ENCODE results near the gene FRMD8. TPM values are rescaled to one million over a fixed set of nuclear protein-coding genes. Genes with fewer than 3 reads are reported as not detected.

The FRMD8 gene
- total and polyA plus RNA-seq, 9 of the 15 experiments (the other 6 are each of a cell fraction or from before 2014, with no cell fraction given): 4.5 to 54.5 (median 15.8) TPM

- TF ChIP-seq ZNF318 (IDR thresholded peaks at IDR 0.05; ENCODE audit: borderline replicate concordance in 1 of 2, low read depth in 1 of 2) (no peak), PHB (CRISPR knock-in tag; IDR thresholded peaks at IDR 0.05) (no peak), ZNF407 (IDR thresholded peaks at IDR 0.05; ENCODE audit: low read depth) (peak; percentile 38; the same call in 1 of the 2 replicates), CHCHD3 (CRISPR knock-in tag; IDR thresholded peaks at IDR 0.05) (0 out of 2 replicates have a peak, but pooled peaks have one; percentile 64), MIER1 (IDR thresholded peaks at IDR 0.05; ENCODE audit: low read depth) (0 out of 2 replicates have a peak, but pooled peaks have one; percentile 35), ZNF551 (CRISPR knock-in tag; IDR thresholded peaks at IDR 0.05) (no peak), GTF2B (IDR thresholded peaks at IDR 0.05; ENCODE audit: extremely low read depth, insufficient read length) (no peak), ATF1 (CRISPR knock-in tag; IDR thresholded peaks at IDR 0.05) (no peak), ATF1 (tag; IDR thresholded peaks at IDR 0.05) (no peak), RUNX1 (IDR thresholded peaks at IDR 0.05; ENCODE audit: low read depth) (peak; percentile 76; the same call in 1 of the 2 replicates), ZNF24 (IDR thresholded peaks at IDR 0.05) (no peak)
Measured at GRCh38 chr11:65429068-65429681, 42.7 kb downstream of the FRMD8 start (continued).

All from K562 (cell line).